GM12874 (cell line): ENCODE data around the gene PDZD8.

Experiments
- TF ChIP-seq, protein P1 (sequence below): IDR thresholded peaks from 2 replicates; pipeline ENCODE4 v1.5.1; 2011; ENCODE audit warnings: low read depth, mild to moderate bottlenecking, control low read depth, low read length, moderate library complexity; ENCODE audit not compliant: insufficient read depth

The PDZD8 gene

DNA sequence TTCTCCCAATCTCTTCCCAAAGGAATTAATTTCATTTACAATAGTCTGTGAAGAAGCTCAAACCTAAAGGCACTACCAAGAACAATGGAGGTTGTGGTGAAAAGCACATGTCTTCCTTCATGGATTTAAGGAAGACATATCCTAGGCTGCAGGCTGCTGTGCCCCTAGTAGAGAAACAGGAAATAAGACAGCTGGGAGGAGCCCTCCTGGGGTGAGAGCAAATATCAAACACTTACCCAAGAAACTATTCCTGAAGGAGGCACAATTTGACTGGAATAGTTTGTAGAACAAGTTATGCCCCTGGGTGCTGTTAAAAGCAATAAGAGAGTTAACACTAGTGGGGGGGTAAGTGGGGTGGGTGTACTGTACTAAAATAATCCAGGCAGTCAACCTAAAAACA is 30.1 kb downstream of the PDZD8 start:
- TF ChIP-seq, protein P1, sequence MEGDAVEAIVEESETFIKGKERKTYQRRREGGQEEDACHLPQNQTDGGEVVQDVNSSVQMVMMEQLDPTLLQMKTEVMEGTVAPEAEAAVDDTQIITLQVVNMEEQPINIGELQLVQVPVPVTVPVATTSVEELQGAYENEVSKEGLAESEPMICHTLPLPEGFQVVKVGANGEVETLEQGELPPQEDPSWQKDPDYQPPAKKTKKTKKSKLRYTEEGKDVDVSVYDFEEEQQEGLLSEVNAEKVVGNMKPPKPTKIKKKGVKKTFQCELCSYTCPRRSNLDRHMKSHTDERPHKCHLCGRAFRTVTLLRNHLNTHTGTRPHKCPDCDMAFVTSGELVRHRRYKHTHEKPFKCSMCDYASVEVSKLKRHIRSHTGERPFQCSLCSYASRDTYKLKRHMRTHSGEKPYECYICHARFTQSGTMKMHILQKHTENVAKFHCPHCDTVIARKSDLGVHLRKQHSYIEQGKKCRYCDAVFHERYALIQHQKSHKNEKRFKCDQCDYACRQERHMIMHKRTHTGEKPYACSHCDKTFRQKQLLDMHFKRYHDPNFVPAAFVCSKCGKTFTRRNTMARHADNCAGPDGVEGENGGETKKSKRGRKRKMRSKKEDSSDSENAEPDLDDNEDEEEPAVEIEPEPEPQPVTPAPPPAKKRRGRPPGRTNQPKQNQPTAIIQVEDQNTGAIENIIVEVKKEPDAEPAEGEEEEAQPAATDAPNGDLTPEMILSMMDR = no peak

DNA sequence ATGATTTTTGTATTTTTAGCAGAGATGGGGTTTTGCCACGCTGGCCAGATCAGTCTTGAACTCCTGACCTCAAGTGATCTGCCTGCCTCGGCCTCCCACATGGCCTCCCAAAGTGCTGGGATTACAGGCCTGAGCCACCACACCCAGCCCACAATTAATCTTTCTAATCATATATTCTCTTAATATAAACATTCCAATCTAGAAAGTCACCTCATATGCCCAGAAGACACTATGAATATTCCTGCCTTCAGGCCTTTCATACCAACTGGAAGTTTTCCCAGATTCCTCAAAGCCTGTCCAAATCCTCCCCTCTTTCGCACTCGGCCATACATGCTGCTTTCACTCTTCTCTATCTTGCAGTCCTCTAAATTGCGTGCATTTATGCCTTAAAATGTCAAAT is 32.6 kb downstream of the PDZD8 start:
- TF ChIP-seq, protein P1 = no peak

DNA sequence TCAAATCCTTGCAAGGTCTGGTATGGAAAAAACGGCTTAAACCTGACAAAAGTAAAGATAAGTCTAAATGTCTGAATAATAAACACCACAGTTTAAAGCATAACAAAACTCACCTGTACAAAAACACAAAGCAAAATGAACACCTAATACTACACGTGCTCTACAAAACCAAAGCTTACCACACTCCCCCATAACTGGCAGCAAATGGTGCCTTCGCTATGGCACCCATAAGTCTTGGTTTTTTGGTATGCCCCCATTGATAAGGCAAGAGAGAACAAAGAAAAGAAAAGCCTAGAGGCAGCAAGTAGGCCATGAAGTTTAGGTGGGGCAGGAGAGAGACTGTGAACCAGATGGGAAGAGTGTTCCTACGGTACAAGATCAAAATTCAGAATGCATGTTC is 34.2 kb downstream of the PDZD8 start:
- TF ChIP-seq, protein P1 = no peak

DNA sequence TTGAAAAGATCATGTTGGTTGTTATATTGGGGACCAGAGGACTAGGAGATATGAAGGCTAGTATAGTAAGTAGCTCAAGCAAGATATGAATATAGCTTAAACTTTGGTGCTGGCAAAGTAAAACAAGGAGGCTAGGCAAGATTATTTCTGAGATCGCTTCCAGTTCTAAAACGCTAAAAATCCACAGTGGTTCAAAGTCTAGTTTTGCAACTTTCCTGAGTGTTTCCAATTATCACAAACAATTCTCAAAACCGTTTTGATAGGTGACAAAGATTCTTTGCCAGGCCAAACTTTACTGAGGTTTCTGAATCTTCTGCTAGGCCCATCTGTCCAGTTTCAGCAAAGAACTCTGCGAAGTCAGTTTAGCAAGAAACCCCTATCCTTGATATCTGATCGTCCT is 35.3 kb downstream of the PDZD8 start:
- TF ChIP-seq, protein P1 = no peak

DNA sequence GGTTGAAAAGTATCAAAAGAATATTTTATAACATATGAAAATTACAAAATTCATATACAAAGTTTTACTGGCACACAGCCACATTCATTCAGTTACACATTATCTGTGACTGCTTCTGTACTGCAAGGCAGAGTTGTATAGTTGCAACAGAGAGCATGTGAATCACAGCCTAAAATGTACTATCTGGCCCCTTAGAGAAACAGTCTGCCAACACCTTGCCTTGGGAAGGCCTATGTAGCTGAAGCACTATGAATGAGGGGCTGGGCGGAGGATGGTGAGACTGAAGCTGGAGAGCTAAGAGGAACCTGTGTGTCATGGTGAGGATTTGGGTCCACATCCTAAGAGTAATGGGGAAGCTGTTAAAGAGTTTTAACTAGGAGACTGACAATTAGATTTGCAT is 35.7 kb downstream of the PDZD8 start:
- TF ChIP-seq, protein P1 = no peak

DNA sequence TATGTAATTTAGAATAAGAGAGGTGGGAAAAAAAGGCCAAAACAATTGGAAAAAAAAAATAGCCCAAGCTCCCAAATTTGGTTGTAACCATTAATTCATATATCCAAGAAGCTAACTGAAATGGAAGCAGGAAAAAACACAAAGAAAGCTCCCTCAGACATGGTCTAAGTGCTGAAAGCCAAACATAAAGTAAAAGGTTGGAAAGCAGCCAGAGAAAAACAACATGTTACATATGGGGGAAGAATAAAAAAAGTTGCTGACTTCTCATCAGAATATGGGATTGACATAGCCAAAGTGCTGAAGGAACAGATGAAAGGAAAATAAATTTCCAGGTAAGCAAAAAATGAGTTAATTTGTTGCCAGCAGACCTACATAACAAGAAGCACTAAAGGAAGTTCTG is 40.3 kb downstream of the PDZD8 start:
- TF ChIP-seq, protein P1 = no peak

DNA sequence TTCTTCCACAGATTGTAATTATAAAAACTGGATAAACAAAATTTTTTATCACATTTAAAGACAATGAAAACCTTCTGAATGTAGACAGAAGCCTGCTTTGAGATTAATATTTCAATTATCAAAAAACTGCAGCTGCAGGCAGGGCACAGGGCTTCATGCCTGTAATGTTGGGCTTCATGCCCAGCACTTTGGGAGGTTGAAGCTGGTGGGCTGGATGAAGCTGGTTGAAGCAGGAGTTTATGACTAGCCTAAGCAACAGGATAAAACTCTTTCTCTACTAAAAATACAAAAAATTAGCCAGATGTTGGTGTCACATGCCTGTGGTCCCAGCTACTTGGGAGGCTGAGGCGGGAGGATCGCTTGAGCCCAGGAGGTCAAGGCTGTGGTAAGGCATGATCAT is 41.2 kb downstream of the PDZD8 start:
- TF ChIP-seq, protein P1 = no peak

DNA sequence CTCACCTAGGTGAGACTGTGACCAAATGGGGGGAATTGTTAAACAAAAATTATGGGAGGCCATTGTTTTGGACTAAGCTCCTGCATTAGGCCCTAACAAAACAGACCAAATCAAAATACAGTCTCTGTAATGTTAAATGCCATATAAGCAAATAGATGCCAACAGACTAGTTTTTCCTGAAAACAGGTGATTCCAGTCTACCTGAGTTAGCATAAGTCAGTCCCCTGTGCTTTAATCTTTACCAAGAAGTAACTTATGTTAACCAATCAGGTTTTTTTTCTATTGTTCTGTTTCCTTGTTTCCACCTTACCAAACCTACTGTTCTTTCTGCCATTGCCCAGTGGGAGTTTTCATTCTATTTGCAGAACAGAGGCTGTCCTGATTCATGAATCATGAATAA is 48.0 kb downstream of the PDZD8 start:
- TF ChIP-seq, protein P1 = no peak
